HG03575 (cell line): ENCODE measurements around the gene ADIPOQ.
"Not testable (repeated sequence)": the region's sequence is repeated elsewhere in the genome, so short reads cannot be mapped to it uniquely, and the experiment has no call there.

Experiments used
- ATAC-seq: cut with Tn5 transposase; IDR thresholded peaks from one replicate; pipeline ENCODE4 v1.9.1; 2021; ENCODE audit not compliant: unreplicated experiment, insufficient number of reproducible peaks, low FRiP score; ENCODE audit errors: extremely low read depth

Gene ADIPOQ

GRCh38 chr3:186825294-186825821 is 17.2 kb upstream of the ADIPOQ start:
- no peak for ATAC-seq

- ATAC-seq, result no peak
Measured at GRCh38 chr3:186825872-186826409, 16.6 kb upstream of the ADIPOQ start.

GRCh38 chr3:186826410-186826975 is 16.0 kb upstream of the ADIPOQ start:
- no peak for ATAC-seq

- no peak for ATAC-seq
Measured at GRCh38 chr3:186826976-186827857, 15.3 kb upstream of the ADIPOQ start.

- no peak for ATAC-seq
Measured at GRCh38 chr3:186828340-186828739, 14.2 kb upstream of the ADIPOQ start.

GRCh38 chr3:186831798-186832197 is 10.7 kb upstream of the ADIPOQ start:
- ATAC-seq, result no peak

GRCh38 chr3:186832276-186832675 is 10.2 kb upstream of the ADIPOQ start:
- no peak for ATAC-seq

GRCh38 chr3:186839874-186840641 is 2.5 kb upstream of the ADIPOQ start:
- ATAC-seq, result no peak

GRCh38 chr3:186841620-186842019 is 890 bp upstream of the ADIPOQ start:
- no peak for ATAC-seq

- no peak for ATAC-seq
Measured at GRCh38 chr3:186843039-186843432, 526 bp downstream of the ADIPOQ start.

GRCh38 chr3:186844908-186845307 is 2.4 kb downstream of the ADIPOQ start:
- no peak for ATAC-seq

- ATAC-seq, result no peak
Measured at GRCh38 chr3:186845756-186846155, 3.2 kb downstream of the ADIPOQ start.

GRCh38 chr3:186847437-186847836 is 4.9 kb downstream of the ADIPOQ start:
- no peak for ATAC-seq

- no peak for ATAC-seq
Measured at GRCh38 chr3:186849374-186849975, 7.0 kb downstream of the ADIPOQ start.

- ATAC-seq, result not testable (repeated sequence)
Measured at GRCh38 chr3:186851835-186852234, 9.3 kb downstream of the ADIPOQ start.

GRCh38 chr3:186852994-186853393 is 10.5 kb downstream of the ADIPOQ start:
- ATAC-seq, result no peak

- ATAC-seq, result no peak
Measured at GRCh38 chr3:186854146-186854545, 11.6 kb downstream of the ADIPOQ start.

GRCh38 chr3:186854954-186855353 is 12.4 kb downstream of the ADIPOQ start:
- no peak for ATAC-seq

GRCh38 chr3:186857743-186858142 is 15.2 kb downstream of the ADIPOQ start:
- ATAC-seq, result no peak
